ENCODE measurements around the gene CNBD2.

GRCh38 chr20:35974256-35974655 lies 5.9 kb downstream of the CNBD2 start:
- TF ChIP-seq CTCF (IDR thresholded peaks at IDR 0.05 in 2 of 3, conservative IDR thresholded peaks at IDR 0.05 in 1 of 3; ENCODE audit: control insufficient read depth in 2 of 3, extremely low read depth in 1 of 3, insufficient read depth in 1 of 3, low read depth in 3 of 3, low read length in 3 of 3) (no peak), SPI1 (IDR thresholded peaks at IDR 0.05; ENCODE audit: borderline replicate concordance, insufficient read depth, low read depth, low read length) (no peak), TCF12 (IDR thresholded peaks at IDR 0.05; ENCODE audit: low read depth, low read length) (no peak)

All from GM12878 (cell line).